HG03066 (cell line): ENCODE measurements around the gene BMERB1.

Experiments
- ATAC-seq: cut with Tn5 transposase; IDR thresholded peaks from one replicate; pipeline ENCODE4 v1.9.1; 2021; ENCODE audit warnings: low read depth; ENCODE audit not compliant: unreplicated experiment

Gene BMERB1

GRCh38 chr16:15581127-15581815 lies 146.9 kb downstream of the BMERB1 start:
- no peak for ATAC-seq

GRCh38 chr16:15583526-15583925 lies 149.1 kb downstream of the BMERB1 start:
- ATAC-seq = no peak

- no peak for ATAC-seq
Measured at GRCh38 chr16:15585956-15586355, 151.6 kb downstream of the BMERB1 start.

- no peak for ATAC-seq
Measured at GRCh38 chr16:15586716-15587115, 152.3 kb downstream of the BMERB1 start.

- ATAC-seq = no peak
Measured at GRCh38 chr16:15587152-15587825, 152.9 kb downstream of the BMERB1 start.

- ATAC-seq = no peak
Measured at GRCh38 chr16:15592324-15592723, 157.9 kb downstream of the BMERB1 start.

GRCh38 chr16:15593235-15593634 lies 158.8 kb downstream of the BMERB1 start:
- ATAC-seq = no peak

GRCh38 chr16:15594711-15595320 lies 160.4 kb downstream of the BMERB1 start:
- no peak for ATAC-seq

GRCh38 chr16:15597135-15597534 lies 162.7 kb downstream of the BMERB1 start:
- no peak for ATAC-seq

- ATAC-seq = no peak
Measured at GRCh38 chr16:15597822-15598647, 163.6 kb downstream of the BMERB1 start.

GRCh38 chr16:15598648-15599190 lies 164.3 kb downstream of the BMERB1 start:
- no peak for ATAC-seq

GRCh38 chr16:15599303-15600070 lies 165.1 kb downstream of the BMERB1 start:
- ATAC-seq = no peak

- no peak for ATAC-seq
Measured at GRCh38 chr16:15601212-15601879, 167.0 kb downstream of the BMERB1 start.

GRCh38 chr16:15602285-15603044 lies 168.1 kb downstream of the BMERB1 start:
- no peak for ATAC-seq

GRCh38 chr16:15604460-15605440 lies 170.4 kb downstream of the BMERB1 start:
- ATAC-seq = no peak

GRCh38 chr16:15605839-15606517 lies 171.6 kb downstream of the BMERB1 start:
- ATAC-seq = no peak
